IMR-90 (cell line): Measurements from ENCODE around the gene NEAT1. TPM values are rescaled to one million over a fixed set of nuclear protein-coding genes. Genes with fewer than 3 reads are reported as not detected.

Source experiments
- ATAC-seq: fragments of 200-7000 bp; cut with Tn5 transposase; 2 replicates; pipeline ENCODE4 v1.9.1; 2020; ENCODE audit warnings: low read depth, mild to moderate bottlenecking, moderate library complexity
- BruUV-seq: library from RNA; stranded (reverse); fragments of 400-500 nt; replicated peaks from 2 replicates; lab custom pipeline; 2021; lab: Mats Ljungman, UMichigan
- CTCF ChIA-PET: fragments of 300-600 bp; formaldehyde crosslinking; extraction: SDS; loops from one replicate; lab custom pipeline; 2021; ENCODE audit warnings: antibody characterized with exemption; lab: Yijun Ruan, JAX
- POLR2A ChIA-PET: fragments of 300-600 bp; sonication (Branson Sonifier 250); formaldehyde crosslinking; loops from one replicate; lab custom pipeline; 2022; ENCODE audit warnings: antibody characterized with exemption; ENCODE audit not compliant: unreplicated experiment; lab: Charles Lee
- DNase-seq: peaks from one replicate; pipeline ENCODE4 v3.0.0; 2013
- H2AFZ ChIP-seq: replicated peaks from 2 replicates; pipeline ENCODE3; 2013; ENCODE audit warnings: low read length, mild to moderate bottlenecking; ENCODE audit not compliant: poor library complexity
- H2AK5ac ChIP-seq: 2 replicates; pipeline ENCODE4 v1.6.1; 2013; ENCODE audit warnings: low read depth, low read length, inconsistent platforms
- H2AK9ac ChIP-seq: replicated peaks from 2 replicates; pipeline ENCODE3; 2013; ENCODE audit warnings: mild to moderate bottlenecking, low read depth, low read length, moderate library complexity; ENCODE audit not compliant: poor library complexity
- H2BK120ac ChIP-seq: 2 replicates; pipeline ENCODE4 v1.6.1; 2013; ENCODE audit warnings: low read depth, low read length, inconsistent platforms
- H2BK15ac ChIP-seq: 3 replicates; pipeline ENCODE4 v1.6.1; 2013; ENCODE audit warnings: low read depth, low read length, inconsistent platforms
- H2BK20ac ChIP-seq: 2 replicates; pipeline ENCODE4 v1.6.1; 2013; ENCODE audit warnings: low read depth, mild to moderate bottlenecking, inconsistent platforms, low read length, moderate library complexity
- H2BK5ac ChIP-seq: 2 replicates; pipeline ENCODE4 v1.6.1; 2013; ENCODE audit warnings: mild to moderate bottlenecking, low read depth, low read length, inconsistent platforms; ENCODE audit not compliant: poor library complexity, severe bottlenecking
- H3K14ac ChIP-seq: replicated peaks from 2 replicates; pipeline ENCODE4 v1.6.1; 2013; ENCODE audit warnings: low read depth, low read length, inconsistent platforms
- H3K18ac ChIP-seq: 2 replicates; pipeline ENCODE4 v1.6.1; 2013; ENCODE audit warnings: low read depth, low read length, control low read depth
- H3K23ac ChIP-seq: 2 replicates; pipeline ENCODE4 v1.6.1; 2013; ENCODE audit warnings: low read depth, low read length, inconsistent platforms
- H3K27ac ChIP-seq: 2 replicates; pipeline ENCODE4 v1.5.1; 2013; ENCODE audit warnings: mild to moderate bottlenecking, control low read depth, low read length; ENCODE audit not compliant: insufficient read depth
- H3K27me3 ChIP-seq: 2 replicates; pipeline ENCODE4 v1.6.1; 2013; ENCODE audit warnings: low read length; ENCODE audit not compliant: control insufficient read depth, insufficient read depth
- H3K36me3 ChIP-seq: 2 replicates; pipeline ENCODE4 v1.6.1; 2013; ENCODE audit warnings: low read length, mixed read lengths; ENCODE audit not compliant: control insufficient read depth, insufficient read depth
- H3K4ac ChIP-seq: 2 replicates; pipeline ENCODE4 v1.6.1; 2013; ENCODE audit warnings: low read depth, low read length, inconsistent platforms
- H3K4me1 ChIP-seq: 2 replicates; pipeline ENCODE4 v1.6.1; 2013; ENCODE audit warnings: low read length, mixed read lengths; ENCODE audit not compliant: control insufficient read depth, insufficient read depth
- H3K4me2 ChIP-seq: 2 replicates; pipeline ENCODE4 v1.6.1; 2013; ENCODE audit warnings: low read depth, mild to moderate bottlenecking, control low read depth, low read length, moderate library complexity
- H3K4me3 ChIP-seq: 2 replicates; pipeline ENCODE4 v1.5.1; 2013; ENCODE audit warnings: low read depth, mild to moderate bottlenecking, control low read depth, low read length, moderate library complexity; ENCODE audit not compliant: insufficient read depth
- H3K56ac ChIP-seq: 2 replicates; pipeline ENCODE4 v1.6.1; 2013; ENCODE audit warnings: low read length, inconsistent platforms; ENCODE audit not compliant: insufficient read depth; ENCODE audit errors: extremely low read depth
- H3K79me1 ChIP-seq, 2 experiments: 2 replicates each; pipeline ENCODE4 v1.6.1; 2013; ENCODE audit warnings: low read length in 2 of 2, inconsistent platforms in 1 of 2, low read depth in 1 of 2
- H3K9ac ChIP-seq: 2 replicates; pipeline ENCODE4 v1.6.1; 2013; ENCODE audit warnings: low read depth, low read length, control low read depth
- H3K9me1 ChIP-seq: 2 replicates; pipeline ENCODE4 v1.6.1; 2013; ENCODE audit warnings: low read length, inconsistent platforms; ENCODE audit not compliant: insufficient read depth
- H3K9me3 ChIP-seq: 2 replicates; pipeline ENCODE4 v1.6.1; 2013; ENCODE audit warnings: low read length; ENCODE audit not compliant: control insufficient read depth, insufficient read depth
- H4K20me1 ChIP-seq: 2 replicates; pipeline ENCODE4 v1.6.1; 2013; ENCODE audit warnings: low read length, inconsistent platforms; ENCODE audit not compliant: insufficient read depth
- H4K5ac ChIP-seq: 2 replicates; pipeline ENCODE4 v1.6.1; 2013; ENCODE audit warnings: mild to moderate bottlenecking, low read depth, low read length, control low read depth
- H4K8ac ChIP-seq, 2 experiments: 2 replicates each; pipeline ENCODE4 v1.6.1; 2013; ENCODE audit warnings: low read depth in 2 of 2, low read length in 2 of 2, control low read depth in 1 of 2, inconsistent platforms in 1 of 2
- H4K91ac ChIP-seq: 2 replicates; pipeline ENCODE4 v1.6.1; 2013; ENCODE audit warnings: low read depth, low read length, inconsistent platforms; ENCODE audit not compliant: insufficient read depth
- CHD1 ChIP-seq: IDR thresholded peaks from 2 replicates; pipeline ENCODE4 v1.6.1; 2012; ENCODE audit warnings: low read depth, low read length, improper control_type of control experiment
- FOS ChIP-seq: fragments of 150-350 bp; IDR thresholded peaks from 2 replicates; pipeline ENCODE4 v1.6.1; 2016; ENCODE audit warnings: low read depth, low read length
- MXI1 ChIP-seq: IDR thresholded peaks from 2 replicates; pipeline ENCODE4 v1.6.1; 2012; ENCODE audit warnings: low read depth, mild to moderate bottlenecking, low read length, moderate library complexity, borderline replicate concordance
- RCOR1 ChIP-seq: IDR thresholded peaks from 2 replicates; pipeline ENCODE4 v1.6.1; 2012; ENCODE audit warnings: mild to moderate bottlenecking, low read length, improper control_type of control experiment; ENCODE audit not compliant: insufficient replicate concordance
- RFX5 ChIP-seq: IDR thresholded peaks from 2 replicates; pipeline ENCODE4 v1.8.0; 2012; ENCODE audit warnings: low read depth, mild to moderate bottlenecking, low read length, moderate library complexity
- USF2 ChIP-seq: fragments of 150-350 bp; IDR thresholded peaks from 2 replicates; pipeline ENCODE4 v1.6.1; 2017; ENCODE audit warnings: mild to moderate bottlenecking, antibody characterized with exemption, low read length, low read depth
- WGBS, 2 experiments: methylation state at CpG; one replicate each; pipeline versions ENCODE4 v1.1.5 to v1.1.7; 2013; ENCODE audit warnings: missing lambda C conversion rate in 2 of 2; ENCODE audit not compliant: insufficient read length in 1 of 2; ENCODE audit errors: extremely low coverage in 2 of 2; 5-methylcytosine and 5-hydroxymethylcytosine counted together
- dilution Hi-C: fragments of 300-500 bp; cut with HindIII; formaldehyde crosslinking; loops from one replicate; pipeline ENCODE4 v1.14.3; 2018; ENCODE audit warnings: low sequenced_read_pairs; ENCODE audit not compliant: unreplicated experiment
- in situ Hi-C: fragments of 300-500 bp; cut with MboI; formaldehyde crosslinking; loops from 3 replicates; pipeline ENCODE4 v1.14.3; 2019; ENCODE audit warnings: low sequenced_read_pairs, inconsistent platforms, mixed read lengths
- intact Hi-C: fragments of 100-400 bp; cut with micrococcal nuclease; formaldehyde crosslinking; loops from 2 replicates; pipeline ENCODE4 v1.10.0; 2022
- polyA plus RNA-seq, 3 experiments: library from polyadenylated mRNA; depleted of rRNA; stranded (reverse); fragments of >200 nt; gene quantifications; 2 replicates each; pipeline ENCODE4 v1.2.3, GENCODE V29; 2012; ENCODE audit warnings: low replicate concordance in 1 of 3
- total RNA-seq: library from RNA; depleted of rRNA; stranded (reverse); fragments of >200 nt; gene quantifications from 2 replicates; pipeline ENCODE4 v1.2.3, GENCODE V29; 2012

NEAT1 gene
- total and polyA plus RNA-seq, 2 of the 4 experiments (the other 2 are of a cell fraction): 30.1 to 114 TPM

GRCh38 chr11:65393513-65394079 is 29.0 kb upstream of the NEAT1 start:
- Histone ChIP-seq H2AK5ac (no peak overlapping the region), H3K9ac (no peak overlapping the region), H3K9me1 (peaks cover 11% of the 10 kb centered on the region), H3K23ac (no peak overlapping the region), H3K18ac (no peak overlapping the region), H3K27ac (no peak overlapping the region), H2BK5ac (no peak overlapping the region), H4K5ac (no peak overlapping the region), H4K20me1 (peaks cover 8% of the 10 kb centered on the region; the same call in 1 of the 2 replicates), H2BK20ac (no peak overlapping the region), H2BK120ac (no peak overlapping the region), H3K4me1 (peaks cover 22% of the 10 kb centered on the region), H3K27me3 (no peaks in the 10 kb centered on the region), H4K91ac (no peak overlapping the region), H2BK15ac (no peak overlapping the region), H3K4me3 (no peak overlapping the region), H3K79me1 (peaks cover 9 to 81% of the 10 kb centered on the region in 2 experiments; a peak in 3 of 4 replicates), H2AFZ (no peak overlapping the region), H3K4ac (no peak overlapping the region), H2AK9ac (no peak overlapping the region), H4K8ac (no peak overlapping the region), H3K36me3 (peaks cover 49% of the 10 kb centered on the region), H3K4me2 (no peak overlapping the region), H3K56ac (no peak overlapping the region), H3K9me3 (no peaks in the 10 kb centered on the region), H3K14ac (no peak overlapping the region)
- CTCF ChIA-PET: interaction anchor here (0.5 to 0.6 kb wide), 2 partner anchors 13 to 41 kb away, joined by 3 to 7 read pairs; no protein-coding TSS in a partner anchor
- TF ChIP-seq RFX5 (no peak), FOS (no peak), USF2 (no peak), MXI1 (no peak), CHD1 (no peak), RCOR1 (no peak)
- in situ Hi-C loops (no loop called here), dilution Hi-C loops (no loop called here), intact Hi-C loops (no loop called here)
- no TSS peak for BruUV-seq
- 83% methylated on average over 8 of the region's 17 CpGs; no CpG with 5 or more reads in 1 of the 2 experiments for WGBS, 2 experiments
- POLR2A ChIA-PET: no interaction called here
- no peak for DNase-seq
- ATAC-seq: no peak
